Measurements from ENCODE around the gene MLPH.
"Not testable (repeated sequence)": the region's sequence is repeated elsewhere in the genome, so short reads cannot be mapped to it uniquely, and the experiment has no call there.

Gene MLPH

DNA sequence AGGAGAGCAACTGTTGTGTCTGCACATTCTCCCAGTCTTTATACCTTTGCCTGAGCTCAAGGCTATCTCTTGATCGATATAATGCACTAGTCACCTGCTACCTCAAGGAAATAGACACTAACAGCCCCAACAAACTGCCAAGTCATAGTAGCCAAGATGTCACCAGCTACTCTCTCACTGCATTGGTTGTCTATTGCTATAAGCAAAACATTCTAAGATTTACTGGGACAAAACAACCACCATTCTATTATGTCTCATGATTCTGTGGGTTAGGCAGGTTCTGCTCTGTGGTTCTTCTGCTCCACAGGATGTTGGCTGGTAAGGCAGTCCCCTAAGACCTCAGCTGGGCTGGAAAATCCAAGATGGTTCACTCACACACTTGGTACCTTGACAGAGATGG is 28.5 kb upstream of the MLPH start:
- no peak for DNase-seq (ENCODE audit: low spot score)

DNA sequence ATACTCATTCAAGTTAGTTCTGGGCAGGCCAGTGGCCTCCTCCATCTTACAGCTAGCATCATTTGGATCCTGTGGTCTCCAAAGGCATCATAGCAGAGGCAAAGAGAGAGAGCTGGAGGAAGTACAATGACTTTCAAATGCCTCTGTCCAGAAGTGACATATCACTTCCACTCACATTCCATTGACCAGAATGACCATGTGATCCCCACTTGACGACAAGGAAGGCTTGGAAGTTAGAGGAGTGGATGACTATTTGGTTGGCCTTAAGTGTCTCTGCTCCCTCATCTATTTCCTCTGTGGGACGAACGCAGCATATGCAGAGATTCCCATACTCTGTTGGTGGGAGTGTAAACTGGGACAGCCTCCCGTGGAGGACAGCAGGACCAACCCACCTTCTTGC is 27.8 kb upstream of the MLPH start:
- no peak for DNase-seq (ENCODE audit: low spot score)

DNA sequence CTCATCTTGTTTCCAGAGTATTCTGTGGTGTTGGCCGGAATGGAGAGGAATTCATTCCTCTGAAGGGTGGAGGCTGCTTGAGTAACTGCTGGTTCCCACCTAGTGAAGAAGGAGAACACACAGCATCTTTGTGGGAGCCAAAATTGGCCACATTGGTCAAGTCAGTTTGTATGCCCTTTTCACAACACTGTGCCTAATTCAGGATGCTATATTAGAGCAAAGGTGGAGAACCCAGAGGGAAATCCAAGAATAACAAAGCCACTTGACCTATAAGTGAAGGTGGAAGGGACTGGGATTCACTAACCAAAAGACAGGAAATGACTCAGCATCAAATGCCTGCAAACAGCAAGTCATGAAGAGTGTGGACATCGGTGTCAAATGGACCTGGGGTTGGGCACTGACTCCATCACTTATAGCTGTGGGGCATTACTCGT is 27.3 kb upstream of the MLPH start:
- DNase-seq (ENCODE audit: low spot score) = no peak

DNA sequence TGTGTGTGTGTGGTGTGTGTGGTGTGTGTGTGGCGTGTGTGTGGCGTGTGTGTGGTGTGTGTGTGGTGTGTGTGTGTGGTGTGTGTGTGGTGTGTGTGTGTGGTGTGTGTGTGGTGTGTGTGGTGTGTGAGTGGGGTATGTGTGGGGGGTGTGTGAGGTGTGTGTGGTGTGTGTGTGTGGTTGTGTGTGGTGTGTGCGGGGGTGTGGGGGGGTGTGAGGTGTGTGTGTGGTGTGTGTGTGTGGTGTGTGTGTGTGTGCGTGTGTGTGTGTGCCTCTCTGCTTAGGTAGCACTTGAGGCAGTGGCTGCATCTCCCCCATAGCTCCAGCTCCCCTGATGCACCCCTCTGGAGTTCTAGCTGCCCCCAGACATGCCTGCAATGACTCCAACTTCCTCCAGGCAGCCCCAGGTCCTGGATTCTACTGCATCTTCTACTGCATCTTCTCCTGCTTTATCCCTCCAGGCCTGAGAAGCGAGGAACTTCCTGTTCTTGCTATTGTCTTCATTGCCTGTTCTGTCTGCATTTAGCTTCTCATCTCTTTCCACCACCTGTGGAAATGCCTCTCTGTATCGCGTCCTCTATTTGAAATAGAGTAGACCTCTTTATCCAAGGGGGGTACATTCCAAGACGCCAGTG is 22.2 kb upstream of the MLPH start:
- DNase-seq (ENCODE audit: low spot score) = no peak

DNA sequence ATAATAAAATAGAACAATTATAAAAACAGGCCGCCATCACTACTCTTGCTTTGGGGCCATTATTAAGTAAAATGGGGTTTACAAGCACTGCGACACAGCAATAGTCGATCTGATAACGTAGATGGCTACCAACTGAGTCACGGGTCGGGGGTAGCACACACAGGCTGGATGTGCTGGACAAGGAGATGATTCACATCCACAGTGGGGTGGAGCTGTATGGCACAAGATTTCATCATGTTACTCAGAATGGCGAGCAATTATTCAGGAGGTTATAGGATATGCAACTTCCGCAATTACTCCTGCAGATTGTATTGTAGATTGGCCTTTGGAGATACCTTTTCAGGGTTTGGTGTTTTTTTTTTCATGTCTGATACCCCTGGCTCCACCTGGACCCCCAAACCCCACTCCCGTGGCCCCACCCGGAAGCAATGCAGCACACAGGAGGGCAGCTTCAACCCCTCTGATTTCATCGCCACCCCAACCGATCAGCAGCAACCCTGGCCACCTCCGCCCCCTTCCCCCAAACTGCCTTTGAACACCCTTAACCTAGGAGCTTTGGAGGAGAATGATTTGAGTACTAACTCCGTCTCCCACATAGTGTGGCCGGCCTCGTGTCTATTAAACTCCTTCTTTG is 21.4 kb upstream of the MLPH start:
- no peak for DNase-seq (ENCODE audit: low spot score)

DNA sequence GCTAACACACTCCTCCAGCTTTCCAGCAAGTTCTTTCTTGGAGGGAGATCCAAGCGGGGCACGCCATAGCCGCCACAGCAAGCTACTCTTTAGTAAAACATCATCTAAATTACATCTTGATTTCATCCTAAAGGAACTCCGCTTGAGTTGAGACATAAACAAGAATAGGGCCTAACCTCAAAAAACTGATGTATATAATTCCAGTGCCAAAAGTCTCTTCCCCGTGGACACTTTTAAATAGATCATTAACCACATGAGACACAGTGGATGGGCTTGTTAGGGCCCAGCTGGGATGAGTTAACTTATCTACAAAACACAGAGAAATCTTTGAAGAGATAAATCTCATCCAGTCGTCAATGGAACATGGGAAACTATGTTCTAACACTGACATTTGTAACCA is 20.8 kb upstream of the MLPH start:
- no peak for DNase-seq (ENCODE audit: low spot score)

DNA sequence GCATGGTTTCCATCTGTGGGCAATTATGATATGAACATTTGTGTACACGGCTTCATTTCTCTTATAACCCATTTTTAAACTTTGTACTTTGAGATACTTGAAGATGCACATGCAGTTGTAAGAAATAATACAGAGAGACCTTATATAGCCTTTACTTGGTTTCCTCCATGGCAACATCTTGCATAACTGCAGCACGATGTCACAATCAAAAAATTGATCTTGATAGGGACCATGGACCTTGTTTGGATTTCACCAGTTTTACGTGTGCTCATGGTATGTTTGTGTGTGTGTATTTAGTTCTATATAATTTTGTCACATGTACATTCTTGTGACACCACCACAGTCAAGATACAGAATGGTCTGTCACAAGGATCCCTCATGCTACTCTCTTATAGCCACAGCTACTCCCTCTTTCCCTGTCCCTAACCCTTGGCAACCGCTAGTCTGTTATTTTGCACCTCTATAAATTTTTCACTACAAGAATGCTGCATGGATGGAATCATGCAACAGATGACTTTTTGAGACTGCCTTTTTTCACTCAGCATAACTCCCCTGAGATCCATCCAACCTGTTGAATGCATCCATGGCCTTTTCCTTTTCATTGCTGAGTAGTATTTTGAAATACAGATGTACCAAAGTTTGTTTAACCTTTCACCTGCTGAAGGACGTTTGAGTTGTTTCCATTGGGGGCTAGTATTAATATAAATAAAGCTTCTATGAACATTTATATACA is 19.4 kb upstream of the MLPH start:
- DNase-seq (ENCODE audit: low spot score) = no peak

DNA sequence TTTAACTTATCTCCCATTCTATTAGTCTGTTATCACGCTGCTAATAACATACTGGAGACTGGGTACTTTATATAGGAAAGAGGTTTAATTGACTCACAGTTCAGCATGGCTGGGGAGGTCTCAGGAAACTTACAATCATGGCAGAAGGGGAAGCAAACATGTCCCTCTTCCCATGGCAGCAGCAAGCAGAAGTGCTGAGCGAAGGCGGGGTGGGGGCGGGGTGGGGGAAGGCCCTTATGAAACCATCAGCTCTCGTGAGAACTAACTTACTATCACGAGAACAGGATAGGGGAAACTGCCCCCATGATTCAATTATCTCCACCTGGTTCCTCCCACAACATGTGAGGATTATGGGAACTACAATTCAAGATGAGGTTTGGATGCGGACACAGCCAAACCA is 17.6 kb upstream of the MLPH start:
- DNase-seq (ENCODE audit: low spot score) = not testable (repeated sequence)

DNA sequence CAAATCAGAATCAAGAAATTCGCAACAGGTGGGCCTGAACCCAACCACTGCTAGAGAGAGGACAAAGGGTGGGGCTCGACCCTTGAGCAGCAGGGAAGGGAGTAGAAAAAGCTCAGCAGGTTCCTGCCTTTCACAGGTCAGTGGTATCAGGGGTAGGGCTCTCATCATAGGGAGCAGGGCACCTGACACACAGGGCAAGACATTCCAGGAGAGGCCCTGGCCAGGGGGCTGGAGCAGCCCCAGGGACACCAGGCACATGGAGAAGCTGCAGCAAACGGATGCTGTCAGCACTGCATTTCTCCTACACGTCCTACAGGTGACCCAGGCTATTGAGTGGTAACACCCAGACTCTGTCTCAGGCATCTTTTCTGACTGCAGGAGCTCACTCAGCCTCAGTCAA is 17.2 kb upstream of the MLPH start:
- DNase-seq (ENCODE audit: low spot score) = no peak

DNA sequence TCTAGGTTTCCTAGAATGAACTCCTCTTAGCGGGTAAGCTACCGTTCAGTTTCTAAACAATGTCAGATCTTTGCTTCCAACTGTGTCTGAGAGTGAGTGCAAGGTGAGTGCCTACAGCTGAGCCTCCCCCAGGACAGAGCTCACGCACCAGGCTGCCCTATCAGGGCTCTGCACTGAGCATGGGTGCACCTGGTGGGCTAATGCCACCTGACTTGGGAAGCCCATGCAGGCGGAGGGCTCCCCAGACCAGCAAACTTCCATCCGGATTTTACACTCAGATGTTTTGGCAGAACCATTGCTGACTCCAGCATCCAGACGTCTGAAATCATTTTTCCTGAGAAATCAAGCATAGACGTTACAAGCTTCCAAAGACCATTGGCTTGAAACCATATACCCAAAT is 16.1 kb upstream of the MLPH start:
- no peak for DNase-seq (ENCODE audit: low spot score)

DNA sequence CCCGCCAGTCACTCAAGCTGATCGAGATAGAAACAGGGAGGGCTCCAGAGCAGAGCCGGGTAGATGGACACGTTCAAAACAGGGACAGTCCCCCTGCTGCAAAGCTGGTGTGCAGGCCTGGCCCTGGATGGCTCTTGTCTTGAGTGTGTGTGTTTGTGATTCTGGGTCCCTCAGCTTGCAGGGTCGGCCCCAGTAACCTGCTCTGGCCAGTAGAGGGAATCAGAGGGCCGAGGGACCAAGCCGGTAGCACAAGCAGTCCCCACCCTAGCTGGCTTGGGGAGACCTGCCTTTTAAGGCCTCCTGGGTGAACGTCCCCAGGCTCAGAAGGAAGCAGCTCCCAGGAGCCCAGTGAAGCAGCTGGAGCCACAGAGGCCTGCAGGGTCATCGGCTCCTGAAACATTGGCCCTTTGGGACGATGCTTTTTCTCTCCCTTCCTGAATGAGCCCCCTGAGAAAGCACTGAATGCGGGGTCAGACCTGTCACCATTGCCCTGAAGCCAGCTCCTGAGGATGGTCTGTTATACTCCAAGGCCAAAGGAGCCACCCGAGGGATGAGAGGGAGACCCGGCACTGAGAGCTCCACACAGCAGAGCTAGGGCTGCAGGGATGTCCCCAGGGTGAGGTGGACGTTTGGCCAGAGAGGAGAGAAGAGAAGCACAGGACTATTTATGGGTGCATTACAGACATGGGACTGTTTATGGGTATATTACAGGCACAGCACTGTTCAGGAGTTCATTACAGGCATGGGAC is 15.4 kb upstream of the MLPH start:
- no peak for DNase-seq (ENCODE audit: low spot score)

DNA sequence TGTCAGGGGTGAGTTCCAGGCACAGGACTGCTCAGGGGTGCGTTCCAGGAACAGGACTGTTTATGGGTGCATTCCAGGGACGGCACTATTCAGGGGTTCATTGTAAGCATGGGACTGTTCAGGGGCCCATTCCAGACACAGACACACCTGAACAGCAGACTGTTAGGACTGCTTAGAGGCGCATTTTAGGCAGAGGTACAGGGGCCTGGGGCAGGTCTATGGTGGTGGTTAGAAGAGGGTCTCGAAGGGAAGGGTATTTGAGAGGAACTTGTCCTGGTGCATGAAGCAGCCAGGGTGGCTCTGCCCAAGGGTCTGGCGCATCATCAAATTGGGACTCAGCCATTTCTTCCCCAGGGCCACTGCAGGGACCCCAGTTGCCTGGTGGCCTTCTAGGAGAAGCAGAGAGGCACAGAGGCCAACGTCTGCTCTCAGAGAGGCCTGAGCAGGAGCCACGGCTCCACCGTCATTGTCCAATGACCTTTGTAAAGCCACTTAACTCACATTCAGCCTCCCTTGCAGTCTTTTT is 14.8 kb upstream of the MLPH start:
- no peak for DNase-seq (ENCODE audit: low spot score)

DNA sequence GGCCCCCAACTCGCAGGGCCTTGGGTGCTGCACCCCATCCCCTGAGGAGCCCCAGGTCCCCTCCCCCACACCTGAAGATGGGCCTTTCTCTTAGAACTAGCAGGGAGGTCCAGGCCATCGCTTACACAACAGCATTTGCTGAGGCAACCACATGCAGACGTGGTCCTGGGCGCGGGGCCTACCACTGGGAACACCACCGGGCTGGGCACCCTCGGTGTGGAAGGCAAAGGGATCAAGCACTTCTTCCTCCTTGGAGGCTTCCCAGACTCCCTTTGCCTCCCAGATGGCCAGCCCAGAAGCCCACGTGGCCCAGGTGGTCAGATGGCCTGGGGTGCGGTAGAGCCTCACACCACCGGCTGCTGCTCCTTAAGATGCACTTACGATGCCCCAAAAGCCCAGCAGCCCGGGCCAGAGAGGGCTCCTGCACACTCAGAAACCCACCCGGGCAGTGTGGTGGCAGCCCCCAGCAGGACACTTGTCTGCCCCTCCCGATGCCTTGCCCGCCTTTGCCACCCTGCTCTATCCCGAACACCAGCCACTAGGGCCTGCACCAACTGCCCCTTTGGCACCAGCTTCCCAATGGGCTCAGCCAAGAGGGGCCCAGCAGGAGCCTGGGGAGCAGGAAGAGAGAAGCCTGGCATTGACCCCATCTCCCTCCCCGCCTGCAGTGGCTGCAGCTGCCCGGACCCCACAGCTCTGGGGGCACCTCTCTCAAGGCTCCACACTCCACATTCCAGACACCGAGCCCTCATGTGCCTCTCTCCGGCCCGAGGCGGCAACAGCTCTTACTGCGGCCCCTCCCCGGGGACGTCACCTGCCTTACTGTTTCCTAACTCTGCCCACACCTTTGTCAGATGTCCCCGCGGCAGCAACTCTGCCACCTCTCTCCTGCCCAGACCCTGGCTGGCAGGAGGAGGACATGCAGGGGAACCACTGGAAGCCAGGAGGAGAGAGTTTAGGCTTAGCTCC is 13.9 kb upstream of the MLPH start:
- no peak for DNase-seq (ENCODE audit: low spot score)

DNA sequence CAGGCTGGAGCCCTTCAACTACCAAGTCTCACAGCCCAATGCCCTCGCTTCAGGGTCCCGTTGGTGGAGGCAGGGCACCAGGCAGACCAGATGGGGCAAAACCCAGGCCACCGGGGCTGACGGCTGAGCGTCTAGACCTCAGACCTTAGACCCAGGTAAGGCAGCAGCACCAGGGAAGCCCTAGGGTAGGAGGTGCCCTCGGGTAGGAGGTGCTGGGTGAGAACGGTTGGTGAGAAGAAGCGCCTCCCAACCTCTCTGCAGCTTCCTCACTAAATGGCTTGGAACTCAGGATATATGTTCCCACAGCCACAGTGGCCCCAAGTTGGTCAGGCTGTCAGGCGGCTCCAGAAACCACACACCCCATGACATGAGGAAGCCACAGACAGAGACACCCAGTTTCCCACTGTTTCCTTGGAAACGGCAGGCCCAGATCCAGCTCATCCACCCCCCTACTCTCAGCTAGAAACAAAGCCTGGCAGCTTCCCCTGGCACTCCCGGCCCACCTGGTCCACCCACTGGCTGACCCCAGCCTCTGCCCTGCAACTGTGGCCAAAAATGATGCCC is 13.1 kb upstream of the MLPH start:
- no peak for DNase-seq (ENCODE audit: low spot score)

DNA sequence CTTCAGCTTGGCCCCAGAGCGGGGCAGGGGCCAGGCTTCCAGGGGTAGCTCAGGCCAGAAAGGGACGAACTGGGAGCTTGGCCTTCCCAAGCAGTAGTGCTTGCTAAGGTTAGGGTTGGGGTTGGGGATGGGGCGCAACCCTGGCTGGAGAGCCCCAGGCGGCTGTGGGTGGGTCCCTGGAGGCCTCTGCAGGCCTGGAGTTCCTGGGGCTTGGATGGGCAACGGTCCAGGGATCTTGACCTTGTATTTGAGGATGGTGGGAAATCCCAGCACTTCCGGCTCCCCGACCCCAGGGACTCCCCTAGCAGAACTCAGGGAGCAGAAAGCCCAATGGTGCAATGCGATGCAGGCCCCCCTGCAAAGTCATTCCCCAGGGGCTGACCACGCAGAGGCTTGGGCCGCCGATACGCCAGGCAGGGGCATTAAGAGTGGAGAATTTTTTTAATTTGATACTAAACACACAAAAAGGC is 12.6 kb upstream of the MLPH start:
- no peak for DNase-seq (ENCODE audit: low spot score)

DNA sequence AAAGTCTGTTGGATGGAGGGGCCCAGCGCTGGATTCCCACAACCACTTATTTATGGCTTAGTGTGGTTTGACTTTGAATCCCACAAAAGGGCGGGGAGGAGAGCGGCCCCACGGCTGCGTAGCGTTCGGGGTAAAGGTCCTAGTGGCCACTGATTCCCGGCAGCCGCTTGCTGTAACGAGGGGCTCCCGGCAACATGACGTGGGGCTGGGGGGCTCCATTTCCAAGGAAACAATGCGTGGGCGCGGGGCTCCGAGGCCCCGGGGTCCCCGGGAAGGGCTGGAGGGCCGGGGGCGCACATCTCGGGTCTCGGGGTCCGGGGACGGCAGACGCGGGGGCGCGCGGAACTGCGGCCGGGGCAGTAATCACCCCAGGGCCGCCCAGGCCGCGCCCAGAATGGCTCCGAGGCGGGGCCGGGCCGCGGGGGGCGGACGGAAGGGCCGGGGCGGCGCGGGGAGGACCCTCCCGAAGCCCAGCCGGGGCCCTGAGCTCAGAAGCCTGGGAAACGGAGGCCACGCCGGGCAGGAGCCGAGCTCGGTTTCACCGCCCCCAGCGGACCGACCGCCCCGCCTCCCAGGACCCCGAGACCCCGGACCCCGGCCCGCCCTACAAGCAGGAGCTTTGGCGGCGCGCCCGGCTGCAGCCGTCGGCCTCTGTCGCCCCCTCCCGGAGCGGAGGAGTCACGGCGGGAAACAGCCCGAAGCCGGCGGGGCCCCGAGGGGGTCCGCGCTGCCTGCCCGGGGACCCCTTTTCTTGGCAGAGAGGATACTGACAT is 11.9 kb upstream of the MLPH start:
- peak; percentile 45 for DNase-seq (ENCODE audit: low spot score)

DNA sequence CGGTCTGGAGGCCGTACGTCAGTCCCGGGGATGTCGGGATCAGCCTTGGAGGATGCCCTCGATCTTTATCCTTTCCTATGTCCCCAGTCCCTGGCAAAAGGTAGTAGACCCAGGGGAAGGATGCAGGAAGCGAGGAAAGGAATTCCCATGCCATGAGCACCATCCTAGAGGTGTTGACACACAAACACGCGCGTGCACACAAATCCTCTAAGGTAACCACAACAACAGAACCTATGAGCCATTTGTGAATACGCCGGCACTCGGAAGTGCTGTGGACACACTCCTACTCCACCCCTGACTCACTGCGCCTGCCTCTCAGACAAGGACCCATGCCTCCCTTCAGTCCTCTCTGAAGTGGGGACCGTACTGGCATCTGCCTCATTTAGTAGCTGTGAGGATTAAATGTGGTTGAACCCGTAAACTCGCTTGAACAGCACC is 11.3 kb upstream of the MLPH start:
- no peak for DNase-seq (ENCODE audit: low spot score)

DNA sequence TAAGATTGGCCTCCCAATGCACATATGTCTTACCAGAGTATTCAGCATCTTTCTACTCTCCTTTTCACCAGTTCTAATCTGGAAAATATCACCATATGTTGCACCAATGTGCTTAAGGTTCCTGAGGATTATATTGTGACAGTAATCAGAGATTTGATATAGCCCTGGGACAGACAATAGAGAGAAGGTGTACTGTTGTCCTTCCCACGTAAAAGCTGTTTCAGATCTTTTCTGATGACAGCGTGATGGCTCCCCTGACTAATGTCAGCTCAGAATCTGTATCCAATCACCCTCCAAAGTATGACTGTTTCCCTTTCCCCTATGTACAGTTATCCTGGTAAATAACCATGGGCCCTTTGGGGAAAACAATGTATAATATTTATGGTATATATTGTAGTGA is 9.0 kb upstream of the MLPH start:
- DNase-seq (ENCODE audit: low spot score) = no peak

DNA sequence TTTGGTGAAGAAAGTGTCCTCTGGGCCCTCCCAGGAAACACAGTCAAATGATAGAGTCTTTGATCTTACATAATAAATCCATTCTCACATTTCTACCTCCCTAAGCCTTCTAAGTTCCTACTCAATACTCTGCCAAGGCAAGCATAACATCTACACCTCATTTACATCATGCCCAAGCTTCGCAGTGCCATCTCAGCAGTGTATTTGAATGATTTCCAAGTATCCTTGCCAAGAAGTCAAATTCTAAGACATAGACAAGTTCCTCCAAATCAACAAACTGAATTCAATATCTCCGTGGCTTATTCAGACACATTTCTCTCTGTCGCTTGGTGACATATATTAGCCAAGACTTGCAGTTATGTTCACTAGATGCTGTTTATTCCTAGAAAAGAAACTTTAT is 8.1 kb upstream of the MLPH start:
- no peak for DNase-seq (ENCODE audit: low spot score)

DNA sequence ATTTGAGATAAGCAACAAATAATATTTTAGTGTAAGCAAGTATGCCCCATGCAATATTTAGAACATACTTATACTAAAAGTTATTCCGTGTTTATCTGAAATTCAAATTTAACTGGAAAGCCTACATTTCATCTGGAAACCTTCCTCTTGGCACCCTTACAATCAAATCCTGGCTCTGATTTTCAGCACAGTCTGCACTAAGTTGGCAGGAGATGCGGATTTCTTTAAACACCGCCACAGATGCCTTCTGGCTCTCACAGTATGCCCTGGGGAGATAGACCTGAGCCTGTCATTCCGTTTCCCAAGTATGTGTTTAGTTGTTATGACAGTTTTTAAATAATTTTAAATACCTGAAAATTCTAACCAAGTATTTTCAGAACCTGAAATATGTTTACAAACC is 7.3 kb upstream of the MLPH start:
- DNase-seq (ENCODE audit: low spot score) = no peak
